GM23338 (cell line): ENCODE data around the gene OR5D14. TPM values are rescaled to one million over a fixed set of nuclear protein-coding genes. Genes with fewer than 3 reads are reported as not detected.

ENCODE experiments used
- ATAC-seq: fragments of 200-7000 bp; cut with Tn5 transposase; 3 replicates; pipeline ENCODE4 v1.9.1; 2020
- DNase-seq: peaks from one replicate; pipeline ENCODE4 v3.0.0-alpha.2; 2015; ENCODE audit warnings: low spot score
- H2AFZ ChIP-seq: fragments of 200-600 bp; sonication (generic); 2 replicates; pipeline ENCODE4 v1.8.0; 2016; ENCODE audit warnings: antibody characterized with exemption, mild to moderate bottlenecking, moderate library complexity
- H3F3A ChIP-seq: fragments of 200-600 bp; sonication (generic); replicated peaks from 2 replicates; pipeline ENCODE4 v1.8.0; 2017; ENCODE audit warnings: antibody characterized with exemption, mixed run types, low read depth
- H3K27ac ChIP-seq: fragments of 200-600 bp; sonication (generic); 2 replicates; pipeline ENCODE4 v1.6.1; 2016; ENCODE audit warnings: low read depth
- H3K27me3 ChIP-seq: fragments of 200-600 bp; sonication (generic); 2 replicates; pipeline ENCODE4 v1.8.0; 2016; ENCODE audit warnings: mild to moderate bottlenecking, mixed run types, moderate library complexity; ENCODE audit not compliant: insufficient read depth
- H3K36me3 ChIP-seq: fragments of 200-600 bp; sonication (generic); 2 replicates; pipeline ENCODE4 v1.8.0; 2016; ENCODE audit warnings: mild to moderate bottlenecking; ENCODE audit not compliant: insufficient read depth
- H3K4me1 ChIP-seq: fragments of 200-600 bp; sonication (generic); 2 replicates; pipeline ENCODE4 v1.8.0; 2016; ENCODE audit warnings: mild to moderate bottlenecking, moderate library complexity; ENCODE audit not compliant: insufficient read depth
- H3K4me2 ChIP-seq: fragments of 200-600 bp; sonication (generic); 2 replicates; pipeline ENCODE4 v1.7.1; 2017; ENCODE audit warnings: mixed run types
- H3K4me3 ChIP-seq: fragments of 200-600 bp; sonication (generic); 2 replicates; pipeline ENCODE4 v1.6.1; 2016; ENCODE audit warnings: mixed run types
- H3K79me2 ChIP-seq: fragments of 200-600 bp; sonication (generic); replicated peaks from 2 replicates; pipeline ENCODE4 v1.8.0; 2017; ENCODE audit warnings: mild to moderate bottlenecking; ENCODE audit not compliant: insufficient read depth
- H3K9me2 ChIP-seq: fragments of 200-600 bp; sonication (generic); 2 replicates; pipeline ENCODE4 v1.8.0; 2017; ENCODE audit not compliant: insufficient read depth
- H4K20me1 ChIP-seq: fragments of 200-600 bp; sonication (generic); replicated peaks from 2 replicates; pipeline ENCODE4 v1.8.0; 2017; ENCODE audit warnings: mild to moderate bottlenecking; ENCODE audit not compliant: insufficient read depth
- H3K27ac Mint-ChIP-seq: 2 replicates; pipeline ENCODE4 v1.8.0; 2020; ENCODE audit warnings: inconsistent platforms, mild to moderate bottlenecking, moderate library complexity, mixed read lengths
- H3K27me3 Mint-ChIP-seq: 3 replicates; pipeline ENCODE4 v1.8.0; 2022; ENCODE audit warnings: low read depth, mild to moderate bottlenecking, moderate library complexity, mixed read lengths, inconsistent platforms; ENCODE audit not compliant: insufficient read depth, poor library complexity
- H3K36me3 Mint-ChIP-seq: 3 replicates; pipeline ENCODE4 v1.8.0; 2021; ENCODE audit warnings: low read depth, mild to moderate bottlenecking, inconsistent platforms, moderate library complexity, mixed read lengths
- H3K4me1 Mint-ChIP-seq: 3 replicates; pipeline ENCODE4 v1.8.0; 2020; ENCODE audit warnings: mild to moderate bottlenecking, inconsistent platforms, mixed read lengths
- H3K4me3 Mint-ChIP-seq: 3 replicates; pipeline ENCODE4 v1.8.0; 2021; ENCODE audit warnings: moderate library complexity, mild to moderate bottlenecking, inconsistent platforms, mixed read lengths
- H3K9me3 Mint-ChIP-seq: 3 replicates; pipeline ENCODE4 v1.8.0; 2020; ENCODE audit warnings: moderate library complexity, mild to moderate bottlenecking, inconsistent platforms, mixed read lengths
- CREB1 ChIP-seq: fragments of 250-450 bp; sonication (Bioruptor Pico); IDR thresholded peaks from 2 replicates; pipeline ENCODE4 v1.5.0; 2020; ENCODE audit warnings: low read depth, mild to moderate bottlenecking, moderate library complexity
- EZH2 ChIP-seq: fragments of 200-600 bp; sonication (generic); IDR thresholded peaks from one replicate; pipeline ENCODE4 v1.8.0; 2017; ENCODE audit warnings: antibody characterized with exemption, mild to moderate bottlenecking, low read depth; ENCODE audit not compliant: unreplicated experiment
- EZH2phosphoT487 ChIP-seq: fragments of 200-600 bp; sonication (generic); IDR thresholded peaks from one replicate; pipeline ENCODE4 v1.8.1; 2018; ENCODE audit warnings: antibody characterized with exemption; ENCODE audit not compliant: unreplicated experiment
- JUNB ChIP-seq: IDR thresholded peaks from one replicate; pipeline ENCODE4 v1.6.1; 2016; ENCODE audit warnings: antibody characterized with exemption; ENCODE audit not compliant: unreplicated experiment
- NANOG ChIP-seq: IDR thresholded peaks from 2 replicates; pipeline ENCODE4 v1.6.1; 2016; ENCODE audit warnings: antibody characterized with exemption, borderline replicate concordance
- POLR2AphosphoS5 ChIP-seq: IDR thresholded peaks from 2 replicates; pipeline ENCODE4 v1.6.1; 2016; ENCODE audit warnings: antibody characterized with exemption, low read depth
- STAT1 ChIP-seq: IDR thresholded peaks from one replicate; pipeline ENCODE4 v1.6.1; 2016; ENCODE audit warnings: antibody characterized with exemption; ENCODE audit not compliant: unreplicated experiment
- ZNF114 ChIP-seq: fragments of 250-450 bp; sonication (Bioruptor Pico); IDR thresholded peaks from 2 replicates; pipeline ENCODE4 v1.5.0; 2020; ENCODE audit warnings: mild to moderate bottlenecking, moderate library complexity
- ZNF331 ChIP-seq: fragments of 250-450 bp; sonication (Bioruptor Pico); IDR thresholded peaks from 2 replicates; pipeline ENCODE4 v1.5.0; 2020; ENCODE audit warnings: low read depth, mild to moderate bottlenecking, moderate library complexity
- polyA plus RNA-seq: library from polyadenylated mRNA; unstranded; fragments of >200 nt; fragmentation: Nextera tagmentation; extraction: Ambion mirVana; gene quantifications from 2 replicates; pipeline ENCODE4 v1.2.1, GENCODE V29; 2016
- total RNA-seq: library from RNA; depleted of rRNA; stranded (reverse); fragments of >200 nt; shearing (Covaris generic); gene quantifications from 2 replicates; pipeline ENCODE4 v1.2.3, GENCODE V29; 2014
- TF ChIP-seq, protein P1 (sequence below): IDR thresholded peaks from one replicate; pipeline ENCODE4 v1.6.1; 2018; ENCODE audit warnings: antibody characterized with exemption; ENCODE audit not compliant: unreplicated experiment
- TF ChIP-seq, protein P2 (sequence below): fragments of 250-450 bp; sonication (Bioruptor Pico); IDR thresholded peaks from 2 replicates; pipeline ENCODE4 v1.5.0; 2020; ENCODE audit warnings: mild to moderate bottlenecking, moderate library complexity
- TF ChIP-seq, protein P3 (sequence below), 2 experiments: fragments of 200-600 bp in 1 of 2; sonication (generic) in 1 of 2; conservative IDR thresholded peaks; 2 replicates each; pipeline versions ENCODE4 v1.5.1 to v1.6.1; 2016 to 2017; ENCODE audit warnings: antibody characterized with exemption in 2 of 2, low read depth in 2 of 2, mild to moderate bottlenecking in 2 of 2, moderate library complexity in 1 of 2
- TF ChIP-seq, protein P4 (sequence below): IDR thresholded peaks from 2 replicates; pipeline ENCODE4 v1.6.1; 2016; ENCODE audit warnings: antibody characterized with exemption

The OR5D14 gene
- total and polyA plus RNA-seq, 2 experiments from 2014 or later, result not detected

DNA sequence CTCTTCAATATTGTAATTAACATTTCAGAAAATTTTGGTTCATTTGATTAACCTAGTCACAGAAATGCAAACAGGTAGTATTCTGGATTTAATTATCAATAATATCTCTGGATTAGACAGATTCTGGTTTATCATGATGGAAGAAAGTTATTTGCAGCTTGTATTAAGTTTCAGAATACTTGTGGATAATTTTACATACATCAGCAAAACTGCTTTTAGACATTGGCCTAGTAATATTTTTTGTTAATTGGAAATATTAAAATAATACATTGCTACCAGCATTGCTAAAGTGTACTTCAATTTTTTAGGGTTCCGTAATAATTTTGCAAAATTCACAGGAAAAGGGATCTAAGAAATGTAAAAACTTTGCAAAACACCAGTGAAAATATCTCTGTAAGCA, 3.8 kb upstream of the OR5D14 start:
- no peak overlapping the region for H3K4me3 ChIP-seq
- peaks cover 79% of the 10 kb centered on the region for H3K9me3 Mint-ChIP-seq
- no peak for ATAC-seq

More for the DNA sequence above, 3.8 kb upstream of the OR5D14 start:
- Mint-ChIP-seq H3K36me3 (peaks cover 12% of the 10 kb centered on the region), H3K4me1 (no peaks in the 10 kb centered on the region), H3K4me3 (no peak overlapping the region), H3K27ac (no peak overlapping the region), H3K27me3 (no peaks in the 10 kb centered on the region)
- TF ChIP-seq, protein P1, sequence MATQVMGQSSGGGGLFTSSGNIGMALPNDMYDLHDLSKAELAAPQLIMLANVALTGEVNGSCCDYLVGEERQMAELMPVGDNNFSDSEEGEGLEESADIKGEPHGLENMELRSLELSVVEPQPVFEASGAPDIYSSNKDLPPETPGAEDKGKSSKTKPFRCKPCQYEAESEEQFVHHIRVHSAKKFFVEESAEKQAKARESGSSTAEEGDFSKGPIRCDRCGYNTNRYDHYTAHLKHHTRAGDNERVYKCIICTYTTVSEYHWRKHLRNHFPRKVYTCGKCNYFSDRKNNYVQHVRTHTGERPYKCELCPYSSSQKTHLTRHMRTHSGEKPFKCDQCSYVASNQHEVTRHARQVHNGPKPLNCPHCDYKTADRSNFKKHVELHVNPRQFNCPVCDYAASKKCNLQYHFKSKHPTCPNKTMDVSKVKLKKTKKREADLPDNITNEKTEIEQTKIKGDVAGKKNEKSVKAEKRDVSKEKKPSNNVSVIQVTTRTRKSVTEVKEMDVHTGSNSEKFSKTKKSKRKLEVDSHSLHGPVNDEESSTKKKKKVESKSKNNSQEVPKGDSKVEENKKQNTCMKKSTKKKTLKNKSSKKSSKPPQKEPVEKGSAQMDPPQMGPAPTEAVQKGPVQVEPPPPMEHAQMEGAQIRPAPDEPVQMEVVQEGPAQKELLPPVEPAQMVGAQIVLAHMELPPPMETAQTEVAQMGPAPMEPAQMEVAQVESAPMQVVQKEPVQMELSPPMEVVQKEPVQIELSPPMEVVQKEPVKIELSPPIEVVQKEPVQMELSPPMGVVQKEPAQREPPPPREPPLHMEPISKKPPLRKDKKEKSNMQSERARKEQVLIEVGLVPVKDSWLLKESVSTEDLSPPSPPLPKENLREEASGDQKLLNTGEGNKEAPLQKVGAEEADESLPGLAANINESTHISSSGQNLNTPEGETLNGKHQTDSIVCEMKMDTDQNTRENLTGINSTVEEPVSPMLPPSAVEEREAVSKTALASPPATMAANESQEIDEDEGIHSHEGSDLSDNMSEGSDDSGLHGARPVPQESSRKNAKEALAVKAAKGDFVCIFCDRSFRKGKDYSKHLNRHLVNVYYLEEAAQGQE, result no peak
- no peak for TF ChIP-seq POLR2AphosphoS5
- TF ChIP-seq, protein P2, sequence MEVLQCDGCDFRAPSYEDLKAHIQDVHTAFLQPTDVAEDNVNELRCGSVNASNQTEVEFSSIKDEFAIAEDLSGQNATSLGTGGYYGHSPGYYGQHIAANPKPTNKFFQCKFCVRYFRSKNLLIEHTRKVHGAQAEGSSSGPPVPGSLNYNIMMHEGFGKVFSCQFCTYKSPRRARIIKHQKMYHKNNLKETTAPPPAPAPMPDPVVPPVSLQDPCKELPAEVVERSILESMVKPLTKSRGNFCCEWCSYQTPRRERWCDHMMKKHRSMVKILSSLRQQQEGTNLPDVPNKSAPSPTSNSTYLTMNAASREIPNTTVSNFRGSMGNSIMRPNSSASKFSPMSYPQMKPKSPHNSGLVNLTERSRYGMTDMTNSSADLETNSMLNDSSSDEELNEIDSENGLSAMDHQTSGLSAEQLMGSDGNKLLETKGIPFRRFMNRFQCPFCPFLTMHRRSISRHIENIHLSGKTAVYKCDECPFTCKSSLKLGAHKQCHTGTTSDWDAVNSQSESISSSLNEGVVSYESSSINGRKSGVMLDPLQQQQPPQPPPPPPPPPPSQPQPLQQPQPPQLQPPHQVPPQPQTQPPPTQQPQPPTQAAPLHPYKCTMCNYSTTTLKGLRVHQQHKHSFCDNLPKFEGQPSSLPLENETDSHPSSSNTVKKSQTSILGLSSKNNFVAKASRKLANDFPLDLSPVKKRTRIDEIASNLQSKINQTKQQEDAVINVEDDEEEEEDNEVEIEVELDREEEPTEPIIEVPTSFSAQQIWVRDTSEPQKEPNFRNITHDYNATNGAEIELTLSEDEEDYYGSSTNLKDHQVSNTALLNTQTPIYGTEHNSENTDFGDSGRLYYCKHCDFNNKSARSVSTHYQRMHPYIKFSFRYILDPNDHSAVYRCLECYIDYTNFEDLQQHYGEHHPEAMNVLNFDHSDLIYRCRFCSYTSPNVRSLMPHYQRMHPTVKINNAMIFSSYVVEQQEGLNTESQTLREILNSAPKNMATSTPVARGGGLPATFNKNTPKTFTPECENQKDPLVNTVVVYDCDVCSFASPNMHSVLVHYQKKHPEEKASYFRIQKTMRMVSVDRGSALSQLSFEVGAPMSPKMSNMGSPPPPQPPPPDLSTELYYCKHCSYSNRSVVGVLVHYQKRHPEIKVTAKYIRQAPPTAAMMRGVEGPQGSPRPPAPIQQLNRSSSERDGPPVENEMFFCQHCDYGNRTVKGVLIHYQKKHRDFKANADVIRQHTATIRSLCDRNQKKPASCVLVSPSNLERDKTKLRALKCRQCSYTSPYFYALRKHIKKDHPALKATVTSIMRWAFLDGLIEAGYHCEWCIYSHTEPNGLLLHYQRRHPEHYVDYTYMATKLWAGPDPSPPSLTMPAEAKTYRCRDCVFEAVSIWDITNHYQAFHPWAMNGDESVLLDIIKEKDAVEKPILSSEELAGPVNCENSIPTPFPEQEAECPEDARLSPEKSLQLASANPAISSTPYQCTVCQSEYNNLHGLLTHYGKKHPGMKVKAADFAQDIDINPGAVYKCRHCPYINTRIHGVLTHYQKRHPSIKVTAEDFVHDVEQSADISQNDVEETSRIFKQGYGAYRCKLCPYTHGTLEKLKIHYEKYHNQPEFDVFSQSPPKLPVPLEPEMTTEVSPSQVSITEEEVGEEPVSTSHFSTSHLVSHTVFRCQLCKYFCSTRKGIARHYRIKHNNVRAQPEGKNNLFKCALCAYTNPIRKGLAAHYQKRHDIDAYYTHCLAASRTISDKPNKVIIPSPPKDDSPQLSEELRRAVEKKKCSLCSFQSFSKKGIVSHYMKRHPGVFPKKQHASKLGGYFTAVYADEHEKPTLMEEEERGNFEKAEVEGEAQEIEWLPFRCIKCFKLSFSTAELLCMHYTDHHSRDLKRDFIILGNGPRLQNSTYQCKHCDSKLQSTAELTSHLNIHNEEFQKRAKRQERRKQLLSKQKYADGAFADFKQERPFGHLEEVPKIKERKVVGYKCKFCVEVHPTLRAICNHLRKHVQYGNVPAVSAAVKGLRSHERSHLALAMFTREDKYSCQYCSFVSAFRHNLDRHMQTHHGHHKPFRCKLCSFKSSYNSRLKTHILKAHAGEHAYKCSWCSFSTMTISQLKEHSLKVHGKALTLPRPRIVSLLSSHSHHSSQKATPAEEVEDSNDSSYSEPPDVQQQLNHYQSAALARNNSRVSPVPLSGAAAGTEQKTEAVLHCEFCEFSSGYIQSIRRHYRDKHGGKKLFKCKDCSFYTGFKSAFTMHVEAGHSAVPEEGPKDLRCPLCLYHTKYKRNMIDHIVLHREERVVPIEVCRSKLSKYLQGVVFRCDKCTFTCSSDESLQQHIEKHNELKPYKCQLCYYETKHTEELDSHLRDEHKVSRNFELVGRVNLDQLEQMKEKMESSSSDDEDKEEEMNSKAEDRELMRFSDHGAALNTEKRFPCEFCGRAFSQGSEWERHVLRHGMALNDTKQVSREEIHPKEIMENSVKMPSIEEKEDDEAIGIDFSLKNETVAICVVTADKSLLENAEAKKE, result no peak
- no peak for TF ChIP-seq EZH2phosphoT487
- TF ChIP-seq NANOG, result no peak
- TF ChIP-seq CREB1 (CRISPR knock-in tag), result no peak
- TF ChIP-seq STAT1, result no peak
- TF ChIP-seq, protein P3, sequence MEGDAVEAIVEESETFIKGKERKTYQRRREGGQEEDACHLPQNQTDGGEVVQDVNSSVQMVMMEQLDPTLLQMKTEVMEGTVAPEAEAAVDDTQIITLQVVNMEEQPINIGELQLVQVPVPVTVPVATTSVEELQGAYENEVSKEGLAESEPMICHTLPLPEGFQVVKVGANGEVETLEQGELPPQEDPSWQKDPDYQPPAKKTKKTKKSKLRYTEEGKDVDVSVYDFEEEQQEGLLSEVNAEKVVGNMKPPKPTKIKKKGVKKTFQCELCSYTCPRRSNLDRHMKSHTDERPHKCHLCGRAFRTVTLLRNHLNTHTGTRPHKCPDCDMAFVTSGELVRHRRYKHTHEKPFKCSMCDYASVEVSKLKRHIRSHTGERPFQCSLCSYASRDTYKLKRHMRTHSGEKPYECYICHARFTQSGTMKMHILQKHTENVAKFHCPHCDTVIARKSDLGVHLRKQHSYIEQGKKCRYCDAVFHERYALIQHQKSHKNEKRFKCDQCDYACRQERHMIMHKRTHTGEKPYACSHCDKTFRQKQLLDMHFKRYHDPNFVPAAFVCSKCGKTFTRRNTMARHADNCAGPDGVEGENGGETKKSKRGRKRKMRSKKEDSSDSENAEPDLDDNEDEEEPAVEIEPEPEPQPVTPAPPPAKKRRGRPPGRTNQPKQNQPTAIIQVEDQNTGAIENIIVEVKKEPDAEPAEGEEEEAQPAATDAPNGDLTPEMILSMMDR (conservative IDR thresholded peaks at IDR 0.05; ENCODE audit: low read depth in 2 of 2), result no peak
- no peak for TF ChIP-seq JUNB
- TF ChIP-seq, protein P4, sequence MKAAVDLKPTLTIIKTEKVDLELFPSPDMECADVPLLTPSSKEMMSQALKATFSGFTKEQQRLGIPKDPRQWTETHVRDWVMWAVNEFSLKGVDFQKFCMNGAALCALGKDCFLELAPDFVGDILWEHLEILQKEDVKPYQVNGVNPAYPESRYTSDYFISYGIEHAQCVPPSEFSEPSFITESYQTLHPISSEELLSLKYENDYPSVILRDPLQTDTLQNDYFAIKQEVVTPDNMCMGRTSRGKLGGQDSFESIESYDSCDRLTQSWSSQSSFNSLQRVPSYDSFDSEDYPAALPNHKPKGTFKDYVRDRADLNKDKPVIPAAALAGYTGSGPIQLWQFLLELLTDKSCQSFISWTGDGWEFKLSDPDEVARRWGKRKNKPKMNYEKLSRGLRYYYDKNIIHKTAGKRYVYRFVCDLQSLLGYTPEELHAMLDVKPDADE, result no peak
- no peak for TF ChIP-seq EZH2
- TF ChIP-seq ZNF114, result no peak
- TF ChIP-seq ZNF331 (CRISPR knock-in tag), result no peak
- Histone ChIP-seq H3K79me2 (no peaks in the 10 kb centered on the region), H3K27me3 (no peaks in the 10 kb centered on the region), H3K36me3 (no peaks in the 10 kb centered on the region), H4K20me1 (no peaks in the 10 kb centered on the region), H3K27ac (no peak overlapping the region), H3K4me1 (no peaks in the 10 kb centered on the region), H3K4me2 (no peak overlapping the region), H3K9me2 (no peaks in the 10 kb centered on the region), H2AFZ (no peak overlapping the region), H3F3A (no peaks in the 10 kb centered on the region)
- DNase-seq, result no peak
